ENCODE measurements around the gene ZNF687.
"Not testable (repeated sequence)": the region's sequence is repeated elsewhere in the genome, so short reads cannot be mapped to it uniquely, and the experiment has no call there.

Gene ZNF687

GRCh38 chr1:151275341-151275740 is 6.8 kb upstream of the ZNF687 start:
- in situ Hi-C loops (cut with MboI; ENCODE audit: low sequenced_read_pairs): not testable (repeated sequence)

GRCh38 chr1:151277249-151277648 is 4.8 kb upstream of the ZNF687 start:
- in situ Hi-C loops (cut with MboI; ENCODE audit: low sequenced_read_pairs): no loop called here

DNA sequence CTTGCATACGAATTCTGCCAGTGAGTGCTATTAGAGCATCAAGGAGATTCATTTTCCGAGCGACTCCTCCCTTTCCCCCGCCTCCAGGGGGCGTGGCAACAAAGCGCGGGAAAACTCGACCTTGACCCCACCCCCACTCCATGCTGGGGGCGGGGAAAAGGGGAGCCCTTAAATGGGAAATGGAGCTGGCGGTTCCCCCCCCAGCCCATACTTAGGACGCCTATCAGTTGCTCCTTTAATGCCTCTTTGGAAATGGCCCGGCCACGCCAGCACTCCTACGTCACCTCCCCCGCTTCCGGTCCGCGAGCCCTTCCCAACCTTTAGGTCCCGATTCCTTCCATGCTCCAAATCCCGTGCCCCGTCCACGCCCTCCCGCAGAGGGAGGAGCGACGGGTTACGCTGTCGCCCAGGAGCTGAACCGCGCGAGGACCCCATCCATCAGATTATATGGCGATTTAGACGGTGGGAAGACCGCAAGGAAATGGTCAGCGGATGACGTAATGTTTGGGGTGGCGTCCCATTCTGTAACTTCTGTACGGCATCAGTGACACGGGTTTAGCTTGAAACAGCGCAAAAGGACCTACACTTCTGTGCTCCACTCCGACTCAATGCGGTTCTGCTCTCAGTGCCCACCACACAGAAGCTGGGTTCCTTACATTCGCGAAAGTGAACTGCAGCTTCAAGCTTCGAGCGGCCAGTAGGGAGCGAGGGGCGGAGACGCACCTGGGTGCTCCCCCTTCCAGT is 702 bp upstream of the ZNF687 start:
- in situ Hi-C loops (cut with MboI; ENCODE audit: low sequenced_read_pairs): no loop called here

- in situ Hi-C loops (cut with MboI; ENCODE audit: low sequenced_read_pairs): no loop called here
Measured at GRCh38 chr1:151282883-151283725, 1.0 kb downstream of the ZNF687 start.

GRCh38 chr1:151284013-151284577 is 2.0 kb downstream of the ZNF687 start:
- in situ Hi-C loops (cut with MboI; ENCODE audit: low sequenced_read_pairs): no loop called here

DNA sequence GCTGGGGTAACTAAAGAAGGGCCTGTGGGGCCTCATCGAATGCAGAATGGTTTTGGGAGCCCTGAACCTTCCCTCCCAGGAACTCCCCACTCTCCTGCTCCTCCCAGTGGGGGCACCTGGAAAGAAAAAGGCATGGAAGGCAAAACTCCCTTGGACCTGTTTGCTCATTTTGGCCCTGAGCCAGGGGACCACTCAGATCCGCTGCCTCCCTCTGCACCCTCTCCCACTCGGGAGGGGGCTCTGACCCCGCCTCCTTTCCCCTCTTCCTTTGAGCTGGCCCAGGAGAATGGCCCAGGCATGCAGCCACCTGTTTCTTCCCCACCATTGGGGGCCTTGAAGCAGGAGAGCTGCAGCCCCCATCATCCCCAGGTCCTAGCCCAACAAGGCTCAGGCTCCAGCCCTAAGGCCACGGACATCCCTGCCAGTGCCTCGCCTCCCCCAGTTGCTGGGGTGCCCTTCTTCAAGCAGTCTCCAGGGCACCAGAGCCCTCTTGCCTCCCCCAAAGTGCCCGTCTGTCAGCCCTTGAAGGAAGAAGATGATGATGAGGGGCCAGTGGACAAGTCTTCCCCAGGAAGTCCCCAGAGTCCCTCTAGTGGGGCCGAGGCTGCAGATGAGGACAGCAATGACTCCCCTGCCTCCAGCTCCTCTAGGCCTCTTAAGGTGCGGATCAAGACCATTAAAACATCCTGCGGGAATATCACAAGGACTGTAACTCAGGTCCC is 4.7 kb downstream of the ZNF687 start:
- in situ Hi-C loops (cut with MboI; ENCODE audit: low sequenced_read_pairs): no loop called here

GRCh38 chr1:151287341-151287699 is 5.2 kb downstream of the ZNF687 start:
- in situ Hi-C loops (cut with MboI; ENCODE audit: low sequenced_read_pairs): no loop called here

DNA sequence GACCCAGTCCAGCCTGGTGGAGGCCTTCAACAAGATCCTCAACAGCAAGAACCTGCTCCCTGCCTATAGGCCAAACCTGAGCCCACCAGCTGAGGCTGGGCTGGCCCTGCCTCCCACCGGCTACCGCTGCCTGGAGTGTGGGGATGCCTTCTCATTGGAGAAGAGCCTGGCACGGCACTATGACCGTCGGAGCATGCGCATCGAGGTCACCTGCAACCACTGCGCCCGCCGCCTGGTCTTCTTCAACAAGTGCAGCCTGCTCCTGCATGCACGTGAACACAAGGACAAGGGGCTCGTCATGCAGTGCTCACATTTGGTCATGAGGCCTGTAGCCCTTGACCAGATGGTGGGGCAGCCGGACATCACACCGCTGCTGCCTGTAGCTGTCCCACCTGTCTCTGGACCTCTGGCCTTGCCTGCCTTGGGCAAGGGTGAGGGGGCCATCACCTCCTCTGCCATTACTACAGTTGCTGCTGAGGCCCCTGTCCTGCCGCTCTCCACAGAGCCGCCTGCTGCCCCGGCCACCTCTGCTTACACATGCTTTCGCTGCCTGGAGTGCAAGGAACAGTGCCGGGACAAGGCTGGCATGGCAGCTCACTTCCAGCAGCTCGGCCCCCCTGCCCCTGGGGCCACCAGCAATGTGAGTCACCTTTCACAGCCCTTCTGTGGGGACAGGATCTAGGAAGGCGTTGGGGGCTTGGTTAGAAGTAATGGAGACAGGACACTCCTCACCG is 5.8 kb downstream of the ZNF687 start:
- in situ Hi-C loops (cut with MboI; ENCODE audit: low sequenced_read_pairs): no loop called here

- in situ Hi-C loops (cut with MboI; ENCODE audit: low sequenced_read_pairs): no loop called here
Measured at GRCh38 chr1:151288502-151288901, 6.4 kb downstream of the ZNF687 start.

- in situ Hi-C loops (cut with MboI; ENCODE audit: low sequenced_read_pairs): no loop called here
Measured at GRCh38 chr1:151289080-151289935, 7.2 kb downstream of the ZNF687 start.

GRCh38 chr1:151289991-151290708 is 8.1 kb downstream of the ZNF687 start:
- in situ Hi-C loops (cut with MboI; ENCODE audit: low sequenced_read_pairs): no loop called here

DNA sequence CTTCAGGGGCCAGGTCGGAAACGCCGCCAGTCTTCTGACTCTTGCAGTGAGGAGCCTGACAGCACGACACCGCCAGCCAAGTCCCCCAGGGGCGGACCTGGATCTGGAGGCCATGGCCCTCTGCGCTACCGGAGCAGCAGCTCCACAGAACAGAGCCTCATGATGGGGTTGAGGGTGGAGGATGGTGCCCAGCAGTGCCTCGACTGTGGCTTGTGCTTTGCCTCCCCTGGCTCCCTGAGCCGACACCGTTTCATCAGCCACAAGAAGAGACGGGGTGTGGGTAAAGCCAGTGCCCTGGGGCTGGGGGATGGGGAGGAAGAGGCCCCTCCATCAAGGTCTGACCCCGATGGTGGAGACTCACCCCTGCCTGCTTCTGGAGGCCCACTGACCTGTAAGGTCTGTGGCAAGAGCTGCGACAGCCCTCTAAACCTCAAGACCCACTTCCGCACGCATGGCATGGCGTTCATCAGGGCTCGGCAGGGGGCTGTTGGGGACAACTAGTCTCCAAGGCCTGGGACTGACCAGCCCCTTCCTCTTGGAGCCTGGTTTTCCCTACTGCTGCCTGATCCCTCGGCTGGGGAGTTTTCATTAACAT is 8.7 kb downstream of the ZNF687 start:
- in situ Hi-C loops (cut with MboI; ENCODE audit: low sequenced_read_pairs): no loop called here

GRCh38 chr1:151292207-151293030 is 10.3 kb downstream of the ZNF687 start:
- in situ Hi-C loops (cut with MboI; ENCODE audit: low sequenced_read_pairs): no loop called here

DNA sequence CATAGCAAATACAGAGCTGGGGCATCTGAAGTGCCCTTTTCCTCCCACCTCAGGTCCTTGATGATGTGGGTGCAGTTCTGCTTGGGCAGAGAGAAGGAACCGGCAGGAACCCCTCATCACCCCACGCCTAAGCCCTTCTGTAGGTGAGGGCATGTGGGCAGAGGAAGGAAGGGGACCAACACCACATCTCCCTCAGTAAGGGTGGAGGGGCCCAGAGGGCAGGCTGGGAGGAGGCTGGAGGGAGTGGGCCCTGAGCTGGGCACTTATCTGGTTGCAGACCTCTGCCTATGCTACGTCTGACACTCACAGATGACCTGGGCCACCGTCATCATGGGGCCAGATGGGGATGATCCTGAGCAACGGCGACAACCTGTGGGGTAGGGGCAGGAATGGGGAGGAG is 11.0 kb downstream of the ZNF687 start:
- in situ Hi-C loops (cut with MboI; ENCODE audit: low sequenced_read_pairs): no loop called here

- in situ Hi-C loops (cut with MboI; ENCODE audit: low sequenced_read_pairs): no loop called here
Measured at GRCh38 chr1:151294742-151295462, 12.8 kb downstream of the ZNF687 start.

DNA sequence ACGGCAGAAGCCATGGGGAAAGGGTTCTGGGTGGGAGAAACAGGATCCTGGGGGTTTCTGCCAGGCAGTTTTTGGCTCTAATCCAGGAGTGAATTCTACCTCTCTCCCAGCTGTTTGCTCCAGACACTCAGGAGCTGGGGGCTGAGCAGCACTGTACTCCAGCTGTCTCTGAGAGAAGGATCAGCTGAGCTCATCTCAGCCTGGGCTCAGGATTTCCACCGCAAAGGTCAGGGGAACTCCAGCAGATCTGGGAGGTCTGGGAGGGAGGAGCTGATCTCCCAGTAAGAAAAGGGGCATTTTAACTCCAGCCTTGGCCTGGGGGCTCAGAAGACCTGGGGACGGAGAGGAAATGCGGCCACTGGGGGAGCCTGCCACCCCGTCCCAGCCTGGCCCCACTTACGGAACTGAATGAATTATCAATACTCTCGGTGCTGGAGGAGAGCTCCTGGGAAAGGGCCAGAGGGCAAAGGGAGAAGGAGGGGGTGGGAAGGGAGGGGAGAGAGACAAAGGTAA is 27.8 kb downstream of the ZNF687 start:
- in situ Hi-C loops (cut with MboI; ENCODE audit: low sequenced_read_pairs): no loop called here

- in situ Hi-C loops (cut with MboI; ENCODE audit: low sequenced_read_pairs): no loop called here
Measured at GRCh38 chr1:151311011-151311410, 28.9 kb downstream of the ZNF687 start.

Measured in HL-60/S4 (cell line).